H1 (cell line): Measurements from ENCODE around the gene DPEP2. TPM values are rescaled to one million over a fixed set of nuclear protein-coding genes. Genes with fewer than 3 reads are reported as not detected.

ENCODE experiments used
- CTCF ChIA-PET: fragments of 300-600 bp; sonication (Branson Sonifier 250); formaldehyde crosslinking; loops from one replicate; lab custom pipeline; 2021; ENCODE audit not compliant: partially characterized antibody; lab: Charles Lee
- POLR2A ChIA-PET: fragments of 300-600 bp; sonication (Branson Sonifier 250); formaldehyde crosslinking; loops from one replicate; lab custom pipeline; 2021; ENCODE audit warnings: inconsistent platforms; ENCODE audit not compliant: partially characterized antibody; lab: Charles Lee
- DNase-seq, 2 experiments: peaks; one replicate each; pipeline versions ENCODE4 v3.0.0 to v3.0.0-alpha.2; 2010 to 2022; ENCODE audit warnings: low spot score in 2 of 2, low read depth in 1 of 2, mixed read lengths in 1 of 2
- FAIRE-seq: peaks from 2 replicates; lab custom pipeline; 2011; peaks lifted over from hg19 to GRCh38; lab: Jason Lieb, UNC
- H2AFZ ChIP-seq: 2 replicates; pipeline ENCODE4 v1.8.1; 2012; ENCODE audit warnings: low read length, inconsistent platforms
- H2AK5ac ChIP-seq: 2 replicates; pipeline ENCODE4 v1.6.1; 2013; ENCODE audit warnings: low read depth, low read length
- H2BK120ac ChIP-seq: replicated peaks from 2 replicates; pipeline ENCODE3; 2013; ENCODE audit warnings: low read depth, low read length, inconsistent platforms
- H2BK12ac ChIP-seq: 2 replicates; pipeline ENCODE4 v1.6.1; 2013; ENCODE audit warnings: low read depth, low read length
- H2BK15ac ChIP-seq: 2 replicates; pipeline ENCODE4 v1.6.1; 2013; ENCODE audit warnings: low read length
- H2BK20ac ChIP-seq: 2 replicates; pipeline ENCODE4 v1.6.1; 2013; ENCODE audit warnings: low read length
- H2BK5ac ChIP-seq: 2 replicates; pipeline ENCODE4 v1.6.1; 2013; ENCODE audit warnings: low read depth, low read length
- H3K14ac ChIP-seq: 2 replicates; pipeline ENCODE4 v1.6.1; 2013; ENCODE audit warnings: inconsistent platforms; ENCODE audit not compliant: insufficient read length
- H3K18ac ChIP-seq: 2 replicates; pipeline ENCODE4 v1.6.1; 2013; ENCODE audit warnings: low read length; ENCODE audit errors: extremely low read depth
- H3K23ac ChIP-seq: 2 replicates; pipeline ENCODE4 v1.6.1; 2013; ENCODE audit warnings: inconsistent platforms; ENCODE audit not compliant: insufficient read length
- H3K23me2 ChIP-seq: 2 replicates; pipeline ENCODE4 v1.6.1; 2013; ENCODE audit warnings: low read depth, low read length
- H3K27ac ChIP-seq: 2 replicates; pipeline ENCODE4 v1.6.1; 2011; ENCODE audit warnings: low read depth, low read length, inconsistent platforms
- H3K27me3 ChIP-seq, 4 experiments: replicated peaks in 1 of 4; 1 replicate in 1 of 4; 2 replicates in 3 of 4; pipeline versions ENCODE4 v1.6.1 to v1.8.1; 2011 to 2013; ENCODE audit warnings: low read length in 3 of 4, mild to moderate bottlenecking in 3 of 4, inconsistent platforms in 2 of 4, mixed read lengths in 2 of 4, moderate library complexity in 1 of 4; ENCODE audit not compliant: control insufficient read depth in 3 of 4, insufficient read depth in 3 of 4; ENCODE audit errors: extremely low read depth in 1 of 4
- H3K36me3 ChIP-seq, 4 experiments: 2 replicates each; pipeline versions ENCODE4 v1.6.1 to v1.8.1; 2011 to 2013; ENCODE audit warnings: mild to moderate bottlenecking in 4 of 4, low read length in 3 of 4, moderate library complexity in 2 of 4, control low read depth in 1 of 4, inconsistent platforms in 1 of 4; ENCODE audit not compliant: insufficient read depth in 4 of 4, control insufficient read depth in 2 of 4
- H3K4ac ChIP-seq: replicated peaks from 2 replicates; pipeline ENCODE3; 2013; ENCODE audit warnings: low read length, low read depth, mixed read lengths, inconsistent platforms; ENCODE audit not compliant: insufficient read length
- H3K4me1 ChIP-seq, 4 experiments: replicated peaks in 1 of 4; 1 replicate in 1 of 4; 2 replicates in 3 of 4; pipeline versions ENCODE4 v1.6.1 to v1.8.1; 2011 to 2013; ENCODE audit warnings: low read length in 3 of 4, inconsistent platforms in 2 of 4, mixed read lengths in 1 of 4; ENCODE audit not compliant: insufficient read depth in 4 of 4, control insufficient read depth in 3 of 4
- H3K4me2 ChIP-seq, 2 experiments: 2 replicates each; pipeline versions ENCODE4 v1.6.1 to v1.8.1; 2011 to 2013; ENCODE audit warnings: low read depth in 2 of 2, low read length in 2 of 2, control low read depth in 1 of 2, inconsistent platforms in 1 of 2, mild to moderate bottlenecking in 1 of 2; ENCODE audit not compliant: insufficient read depth in 1 of 2
- H3K4me3 ChIP-seq, 4 experiments: fragments of 200-600, 300-600 bp in 1 of 4; sonication (generic), shearing (Covaris generic), sonication (Bioruptor Twin) in 1 of 4; 2 replicates each; pipeline versions ENCODE4 v1.5.1 to v1.8.1; 2011 to 2016; ENCODE audit warnings: low read length in 4 of 4, low read depth in 3 of 4, control low read depth in 2 of 4, inconsistent platforms in 2 of 4, mild to moderate bottlenecking in 2 of 4, mixed read lengths in 1 of 4, moderate library complexity in 1 of 4; ENCODE audit not compliant: insufficient read depth in 2 of 4; ENCODE audit errors: extremely low read depth in 1 of 4
- H3K56ac ChIP-seq: replicated peaks from 2 replicates; pipeline ENCODE3; 2013; ENCODE audit warnings: low read depth, mild to moderate bottlenecking, mixed read lengths, low read length, inconsistent platforms; ENCODE audit not compliant: insufficient read length
- H3K79me1 ChIP-seq: 2 replicates; pipeline ENCODE4 v1.6.1; 2013; ENCODE audit warnings: low read depth, low read length, control low read depth
- H3K79me2 ChIP-seq, 2 experiments: 2 replicates each; pipeline versions ENCODE4 v1.6.1 to v1.8.1; 2012 to 2013; ENCODE audit warnings: low read length in 2 of 2, mild to moderate bottlenecking in 2 of 2, inconsistent platforms in 1 of 2; ENCODE audit not compliant: insufficient read depth in 2 of 2, control insufficient read depth in 1 of 2
- H3K9ac ChIP-seq, 4 experiments: replicated peaks in 1 of 4; 1 replicate in 1 of 4; 2 replicates in 3 of 4; pipeline versions ENCODE4 v1.6.1 to v1.8.1; 2011 to 2013; ENCODE audit warnings: low read depth in 3 of 4, low read length in 3 of 4, control low read depth in 2 of 4, mild to moderate bottlenecking in 2 of 4, moderate library complexity in 2 of 4, inconsistent platforms in 1 of 4; ENCODE audit errors: extremely low read depth in 1 of 4
- H3K9me3 ChIP-seq, 2 experiments: 2 replicates each; pipeline versions ENCODE4 v1.6.1 to v1.8.1; 2012 to 2013; ENCODE audit warnings: mild to moderate bottlenecking in 2 of 2, moderate library complexity in 2 of 2, control low read depth in 1 of 2, inconsistent platforms in 1 of 2, low read depth in 1 of 2, low read length in 1 of 2, mixed read lengths in 1 of 2; ENCODE audit not compliant: insufficient read depth in 2 of 2
- H4K20me1 ChIP-seq, 2 experiments: replicated peaks in 1 of 2; 2 replicates each; pipeline versions ENCODE3 to v1.8.1; 2011 to 2013; ENCODE audit warnings: inconsistent platforms in 2 of 2, low read length in 2 of 2, mild to moderate bottlenecking in 1 of 2; ENCODE audit not compliant: insufficient read depth in 2 of 2, control insufficient read depth in 1 of 2
- H4K5ac ChIP-seq: 2 replicates; pipeline ENCODE4 v1.6.1; 2013; ENCODE audit warnings: low read length, low read depth, mixed read lengths, inconsistent platforms; ENCODE audit not compliant: insufficient read length
- H4K8ac ChIP-seq: 2 replicates; pipeline ENCODE4 v1.8.0; 2013; ENCODE audit warnings: mild to moderate bottlenecking, moderate library complexity, low read length, inconsistent platforms; ENCODE audit not compliant: insufficient read depth; ENCODE audit errors: extremely low read depth
- H4K91ac ChIP-seq: replicated peaks from 2 replicates; pipeline ENCODE3; 2013; ENCODE audit warnings: low read length, mixed read lengths, inconsistent platforms; ENCODE audit not compliant: insufficient read length
- CREB1 ChIP-seq: IDR thresholded peaks from 2 replicates; pipeline ENCODE4 v1.6.1; 2012; ENCODE audit warnings: inconsistent platforms
- CTCF ChIP-seq, 3 experiments: IDR thresholded peaks; 1 replicate in 2 of 3; 2 replicates in 1 of 3; pipeline versions ENCODE4 v1.5.1 to v1.6.1; 2011; ENCODE audit warnings: low read length in 3 of 3, mild to moderate bottlenecking in 3 of 3, inconsistent platforms in 2 of 3, low read depth in 1 of 3, moderate library complexity in 1 of 3; ENCODE audit not compliant: insufficient read depth in 1 of 3; ENCODE audit errors: control extremely low read depth in 1 of 3
- GTF2F1 ChIP-seq: IDR thresholded peaks from 2 replicates; pipeline ENCODE4 v1.6.1; 2012; ENCODE audit warnings: low read depth, low read length, improper control_type of control experiment, borderline replicate concordance
- POLR2A ChIP-seq, 2 experiments: IDR thresholded peaks; 1 replicate in 1 of 2; 2 replicates in 1 of 2; pipeline ENCODE4 v1.6.1; 2011; ENCODE audit warnings: low read depth in 2 of 2, low read length in 2 of 2, mild to moderate bottlenecking in 2 of 2; ENCODE audit errors: control extremely low read depth in 1 of 2
- ZNF274 ChIP-seq: IDR thresholded peaks from 2 replicates; pipeline ENCODE4 v1.7.0; 2012; ENCODE audit warnings: low read length, borderline replicate concordance; ENCODE audit errors: extremely low read depth
- WGBS, 2 experiments: shearing (Covaris generic) in 1 of 2; methylation state at CpG; one replicate each; pipeline versions ENCODE4 v1.1.6 to v1.1.7; 2013 to 2015; ENCODE audit warnings: low lambda C conversion rate in 2 of 2, mixed read lengths in 2 of 2, inconsistent platforms in 1 of 2, low coverage in 1 of 2, missing lambda C conversion rate in 1 of 2; ENCODE audit not compliant: insufficient replicate concordance in 2 of 2, insufficient coverage in 1 of 2, insufficient read length in 1 of 2; ENCODE audit errors: extremely low coverage in 1 of 2, missing lambda C conversion rate in 1 of 2; 5-methylcytosine and 5-hydroxymethylcytosine counted together
- polyA plus RNA-seq, 7 experiments: library from polyadenylated mRNA; depleted of rRNA in 3 of 7; stranded (reverse) in 5 of 7; unstranded in 2 of 7; fragments of >200 nt in 5 of 7; fragments of 200-250 nt in 2 of 7; gene quantifications; 1 replicate in 5 of 7; 2 replicates in 1 of 7; 4 replicates in 1 of 7; pipeline versions ENCODE4 v1.2.1 to v1.2.3, GENCODE V29; 2011 to 2013; ENCODE audit warnings: missing spikeins in 2 of 7, mixed read lengths in 2 of 7
- total RNA-seq: library from RNA; stranded (reverse); fragmentation: NEBNext Ultra II Directional; extraction: Animal tissue kit (Norgen Biotek cat#: 25700); gene quantifications from 2 replicates; pipeline ENCODE4 v1.2.1, GENCODE V29; 2021

Gene DPEP2
- total and polyA plus RNA-seq, 2 of the 8 experiments (the other 6 are each of a cell fraction or from before 2014, with no cell fraction given) = not detected

GRCh38 chr16:67942510-67943255, 56.6 kb downstream of the DPEP2 start:
- Histone ChIP-seq H2AK5ac (no peak overlapping the region), H3K14ac (no peak overlapping the region), H2BK15ac (no peak overlapping the region), H3K27me3 (no peaks in the 10 kb centered on the region), H2BK120ac (no peak overlapping the region), H2BK20ac (no peak overlapping the region), H2BK12ac (no peak overlapping the region), H3K4me1 (no peaks in the 10 kb centered on the region; a peak in 1 of 7 replicates), H3K27ac (no peak overlapping the region), H3K23me2 (no peaks in the 10 kb centered on the region), H2AFZ (no peak overlapping the region), H3K79me1 (peaks cover 2% of the 10 kb centered on the region; the same call in 1 of the 2 replicates), H3K79me2 (no peaks in the 10 kb centered on the region), H3K18ac (no peak overlapping the region), H3K9ac (no peak overlapping the region), H3K4ac (no peak overlapping the region), H3K23ac (no peak overlapping the region), H4K20me1 (peaks cover 15 to 36% of the 10 kb centered on the region in 2 experiments), H2BK5ac (no peak overlapping the region), H4K91ac (no peak overlapping the region), H4K8ac (no peak overlapping the region; the same call in 1 of the 2 replicates), H3K56ac (no peak overlapping the region), H3K9me3 (no peaks in the 10 kb centered on the region), H3K4me3 (no peak overlapping the region), H3K36me3 (peaks cover 3 to 30% (median 15%) of the 10 kb centered on the region in 4 experiments; a peak in 6 of 8 replicates), H3K4me2 (no peak overlapping the region), H4K5ac (no peak overlapping the region)
- ChIA-PET CTCF (interaction anchor here (0.6 to 27.1 kb wide), 39 partner anchors 8 to 299 kb away, joined by 3 to 623 read pairs (median 5); partner anchors contain the start of genes CENPT, CTRL, EDC4 and NRN1L), POLR2A (interaction anchor here (1.0 to 6.8 kb wide), 9 partner anchors 7 to 122 kb away, joined by 3 to 31 read pairs (median 3); partner anchors contain the start of genes CTRL, NRN1L and PSMB10)
- 93% methylated on average over 25 of the region's 27 CpGs; no CpG with 5 or more reads in 1 of the 2 experiments for WGBS, 2 experiments
- no peak for TF ChIP-seq ZNF274
- no peak for TF ChIP-seq CREB1
- TF ChIP-seq CTCF (IDR thresholded peaks at IDR 0.05; ENCODE audit: control extremely low read depth in 1 of 3, insufficient read depth in 1 of 3, low read depth in 1 of 3, low read length in 3 of 3) = peak in 1 of 3 experiments; percentile 52; a peak in 1 of 4 replicates
- no peak for TF ChIP-seq GTF2F1
- TF ChIP-seq POLR2A (IDR thresholded peaks at IDR 0.05; ENCODE audit: control extremely low read depth in 1 of 2, low read depth in 2 of 2, low read length in 2 of 2) = 0 out of 3 replicates have a peak, but pooled peaks of 1 of the 2 experiments have one; percentile 41
- no peak for FAIRE-seq
- DNase-seq = no peak
